ENCODE measurements around the gene TMCC2.

- no peak for TF ChIP-seq CTCF (IDR thresholded peaks at IDR 0.05; ENCODE audit: low read depth, low read length)
- TF ChIP-seq POLR2A (IDR thresholded peaks at IDR 0.05; ENCODE audit: extremely low read depth, insufficient read length) = no peak
- no peak for TF ChIP-seq MYC (IDR thresholded peaks at IDR 0.05; ENCODE audit: low read depth, low read length)
Observed at GRCh38 chr1:205249651-205250050, 21.9 kb downstream of the TMCC2 start.
